ENCODE data around the gene RGS9. TPM values are rescaled to one million over a fixed set of nuclear protein-coding genes. Genes with fewer than 3 reads are reported as not detected.
A peak's percentile ranks its signal among the peaks of the same experiment; 100 is the strongest.

The RGS9 gene
- total RNA-seq, 2 donors from 2014 or later, result 4.3 to 4.4 TPM

- H3K36me3 ChIP-seq (replicated peaks in 1 of 2; ENCODE audit: insufficient read depth in 1 of 2, low read depth in 2 of 2), result no peaks in the 10 kb centered on the region
- TF ChIP-seq CTCF (IDR thresholded peaks at IDR 0.05) (no peak), POLR2A (IDR thresholded peaks at IDR 0.05) (no peak)
- H3K27ac ChIP-seq, result no peak overlapping the region
- DNase-seq (no peak), ATAC-seq (no peak)
- intact Hi-C loops (cut with DNase I), result no loop called here
- WGBS, 2 donors, result 60 to 70% methylated on average over 4 of the region's 4 CpGs
- no peak overlapping the region for H3K4me3 ChIP-seq
- no peaks in the 10 kb centered on the region for H3K9me3 ChIP-seq
- no peaks in the 10 kb centered on the region for H3K27me3 ChIP-seq
- peaks cover 6% of the 10 kb centered on the region for H3K4me1 ChIP-seq
Observed at GRCh38 chr17:65154770-65155589, 17.8 kb downstream of the RGS9 start.

GRCh38 chr17:65155622-65156021 lies 18.5 kb downstream of the RGS9 start:
- ATAC-seq (no peak), DNase-seq (no peak)
- Histone ChIP-seq H3K4me1 (peaks cover 6% of the 10 kb centered on the region), H3K27me3 (no peaks in the 10 kb centered on the region), H3K27ac (peak overlapping the region in 1 of 4 donors; percentile 40), H3K36me3 (replicated peaks in 1 of 2; ENCODE audit: insufficient read depth in 1 of 2, low read depth in 2 of 2) (no peaks in the 10 kb centered on the region), H3K9me3 (no peaks in the 10 kb centered on the region), H3K4me3 (no peak overlapping the region)
- intact Hi-C loops (cut with DNase I), result no loop called here
- 62% methylated on average over 2 of the region's 2 CpGs for WGBS, 2 donors
- no peak for TF ChIP-seq POLR2A (IDR thresholded peaks at IDR 0.05)
- no peak for TF ChIP-seq CTCF (IDR thresholded peaks at IDR 0.05)

- Histone ChIP-seq H3K9me3 (no peaks in the 10 kb centered on the region), H3K36me3 (replicated peaks in 1 of 2; ENCODE audit: insufficient read depth in 1 of 2, low read depth in 2 of 2) (no peaks in the 10 kb centered on the region), H3K4me1 (peaks cover 6% of the 10 kb centered on the region), H3K27me3 (no peaks in the 10 kb centered on the region), H3K4me3 (no peak overlapping the region), H3K27ac (peak overlapping the region in 1 of 4 donors; percentile 40)
- TF ChIP-seq CTCF (IDR thresholded peaks at IDR 0.05) (no peak), POLR2A (IDR thresholded peaks at IDR 0.05) (no peak)
- ATAC-seq, result peak; percentile 81
- intact Hi-C loops (cut with DNase I), result no loop called here
- peak; percentile 49 to 70 (median 62) for DNase-seq
- 43 to 55% methylated on average over 21 of the region's 21 CpGs for WGBS, 2 donors
Observed at GRCh38 chr17:65156185-65156834, 19.1 kb downstream of the RGS9 start.

GRCh38 chr17:65156835-65157565 lies 19.8 kb downstream of the RGS9 start:
- intact Hi-C loops (cut with DNase I), result no loop called here
- Histone ChIP-seq H3K9me3 (no peaks in the 10 kb centered on the region), H3K27me3 (no peaks in the 10 kb centered on the region), H3K27ac (peak overlapping the region in 1 of 4 donors; percentile 40), H3K4me1 (peaks cover 6% of the 10 kb centered on the region), H3K4me3 (no peak overlapping the region), H3K36me3 (replicated peaks in 1 of 2; ENCODE audit: insufficient read depth in 1 of 2, low read depth in 2 of 2) (no peaks in the 10 kb centered on the region)
- TF ChIP-seq POLR2A (IDR thresholded peaks at IDR 0.05), result no peak
- no peak for TF ChIP-seq CTCF (IDR thresholded peaks at IDR 0.05)
- WGBS, 2 donors, result 91 to 93% methylated on average over 13 to 14 of the region's 14 CpGs
- ATAC-seq (no peak), DNase-seq (no peak)

Measured in body of pancreas (tissue), 4 donors.